Measurements from ENCODE around the gene GFRAL. TPM values are rescaled to one million over a fixed set of nuclear protein-coding genes. Genes with fewer than 3 reads are reported as not detected.

GFRAL gene
- total RNA-seq, 1 experiment from 2014 or later = not detected

- H4K5ac ChIP-seq (ENCODE audit: insufficient read length, low read depth, low read length) = no peak overlapping the region
- no peaks in the 10 kb centered on the region for H3K36me3 Mint-ChIP-seq (ENCODE audit: insufficient read depth in 1 of 3, low read depth in 3 of 3)
- H2BK120ac ChIP-seq (ENCODE audit: low read depth, low read length, poor library complexity, severe bottlenecking) = no peak overlapping the region
- no peaks in the 10 kb centered on the region for H3K79me2 ChIP-seq (ENCODE audit: insufficient read depth, low read length)
- H3K9me3 Mint-ChIP-seq = no peaks in the 10 kb centered on the region
- H3K18ac ChIP-seq (ENCODE audit: insufficient read length, low read depth, low read length) = no peak overlapping the region
- no peak overlapping the region for H3K9ac ChIP-seq (ENCODE audit: extremely low read depth, insufficient read length, low read length)
- no peak for DNase-seq
- no peak overlapping the region for H3T11ph ChIP-seq (ENCODE audit: low read length)
- H3K4me3 Mint-ChIP-seq = no peak overlapping the region
- no peaks in the 10 kb centered on the region for H3K27me3 ChIP-seq (ENCODE audit: insufficient read depth, low read length)
- no peak overlapping the region for H3K27ac ChIP-seq (ENCODE audit: insufficient read length, low read depth, low read length)
- no peaks in the 10 kb centered on the region for H3K4me1 Mint-ChIP-seq
- no peak overlapping the region for H3K14ac ChIP-seq (ENCODE audit: insufficient read depth, low read length)
- no peak overlapping the region for H3K23ac ChIP-seq (ENCODE audit: insufficient read length, low read depth, low read length)
- no peaks in the 10 kb centered on the region for H3K79me1 ChIP-seq (ENCODE audit: insufficient read depth, low read depth, low read length, poor library complexity, severe bottlenecking)
- H3K4me1 ChIP-seq (ENCODE audit: insufficient read depth, low read length) = no peaks in the 10 kb centered on the region
- H2AK5ac ChIP-seq (ENCODE audit: insufficient read length, low read length) = no peak overlapping the region
- H2BK5ac ChIP-seq (ENCODE audit: insufficient read length, low read length) = no peak overlapping the region
- H3K9me3 ChIP-seq (ENCODE audit: control insufficient read depth, low read depth, low read length) = no peaks in the 10 kb centered on the region
- H3K4ac ChIP-seq (ENCODE audit: low read depth, low read length) = no peak overlapping the region
- no peak overlapping the region for H4K91ac ChIP-seq (ENCODE audit: insufficient read length, low read depth, low read length)
- no peaks in the 10 kb centered on the region for H3K27me3 Mint-ChIP-seq (ENCODE audit: low read depth)
- no peak overlapping the region for H4K8ac ChIP-seq (replicated peaks; ENCODE audit: insufficient read length, low read depth, low read length)
- H3K4me2 ChIP-seq (ENCODE audit: insufficient read depth, insufficient read length, low read length) = no peak overlapping the region
- H2AFZ ChIP-seq (ENCODE audit: low read length) = no peak overlapping the region
- H3K27ac Mint-ChIP-seq = no peak overlapping the region
- TF ChIP-seq, protein P1, sequence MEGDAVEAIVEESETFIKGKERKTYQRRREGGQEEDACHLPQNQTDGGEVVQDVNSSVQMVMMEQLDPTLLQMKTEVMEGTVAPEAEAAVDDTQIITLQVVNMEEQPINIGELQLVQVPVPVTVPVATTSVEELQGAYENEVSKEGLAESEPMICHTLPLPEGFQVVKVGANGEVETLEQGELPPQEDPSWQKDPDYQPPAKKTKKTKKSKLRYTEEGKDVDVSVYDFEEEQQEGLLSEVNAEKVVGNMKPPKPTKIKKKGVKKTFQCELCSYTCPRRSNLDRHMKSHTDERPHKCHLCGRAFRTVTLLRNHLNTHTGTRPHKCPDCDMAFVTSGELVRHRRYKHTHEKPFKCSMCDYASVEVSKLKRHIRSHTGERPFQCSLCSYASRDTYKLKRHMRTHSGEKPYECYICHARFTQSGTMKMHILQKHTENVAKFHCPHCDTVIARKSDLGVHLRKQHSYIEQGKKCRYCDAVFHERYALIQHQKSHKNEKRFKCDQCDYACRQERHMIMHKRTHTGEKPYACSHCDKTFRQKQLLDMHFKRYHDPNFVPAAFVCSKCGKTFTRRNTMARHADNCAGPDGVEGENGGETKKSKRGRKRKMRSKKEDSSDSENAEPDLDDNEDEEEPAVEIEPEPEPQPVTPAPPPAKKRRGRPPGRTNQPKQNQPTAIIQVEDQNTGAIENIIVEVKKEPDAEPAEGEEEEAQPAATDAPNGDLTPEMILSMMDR (conservative IDR thresholded peaks at IDR 0.05) = no peak
- H2BK20ac ChIP-seq (ENCODE audit: low read depth, low read length, poor library complexity, severe bottlenecking) = no peak overlapping the region
- no peaks in the 10 kb centered on the region for H3K23me2 ChIP-seq (ENCODE audit: insufficient read length, low read depth, low read length, poor library complexity, severe bottlenecking)
- no peak overlapping the region for H3K56ac ChIP-seq (ENCODE audit: insufficient read length, low read depth, low read length)
- H2BK15ac ChIP-seq (ENCODE audit: low read depth, low read length) = no peak overlapping the region
- H4K20me1 ChIP-seq (ENCODE audit: control insufficient read depth, insufficient read depth, insufficient read length) = no peaks in the 10 kb centered on the region
- no peak overlapping the region for H2BK12ac ChIP-seq (ENCODE audit: insufficient read length, low read depth, low read length)
Measured at GRCh38 chr6:55448451-55448850, 121.2 kb downstream of the GFRAL start.

Measured in H9 (cell line).